ENCODE measurements around the gene C14orf39. TPM values are rescaled to one million over a fixed set of nuclear protein-coding genes. Genes with fewer than 3 reads are reported as not detected.
A peak's percentile ranks its signal among the peaks of the same experiment; 100 is the strongest.

C14orf39 gene
- total and polyA plus RNA-seq, 2 of the 13 experiments (the other 11 are each of a cell fraction or from before 2014, with no cell fraction given): not detected

DNA sequence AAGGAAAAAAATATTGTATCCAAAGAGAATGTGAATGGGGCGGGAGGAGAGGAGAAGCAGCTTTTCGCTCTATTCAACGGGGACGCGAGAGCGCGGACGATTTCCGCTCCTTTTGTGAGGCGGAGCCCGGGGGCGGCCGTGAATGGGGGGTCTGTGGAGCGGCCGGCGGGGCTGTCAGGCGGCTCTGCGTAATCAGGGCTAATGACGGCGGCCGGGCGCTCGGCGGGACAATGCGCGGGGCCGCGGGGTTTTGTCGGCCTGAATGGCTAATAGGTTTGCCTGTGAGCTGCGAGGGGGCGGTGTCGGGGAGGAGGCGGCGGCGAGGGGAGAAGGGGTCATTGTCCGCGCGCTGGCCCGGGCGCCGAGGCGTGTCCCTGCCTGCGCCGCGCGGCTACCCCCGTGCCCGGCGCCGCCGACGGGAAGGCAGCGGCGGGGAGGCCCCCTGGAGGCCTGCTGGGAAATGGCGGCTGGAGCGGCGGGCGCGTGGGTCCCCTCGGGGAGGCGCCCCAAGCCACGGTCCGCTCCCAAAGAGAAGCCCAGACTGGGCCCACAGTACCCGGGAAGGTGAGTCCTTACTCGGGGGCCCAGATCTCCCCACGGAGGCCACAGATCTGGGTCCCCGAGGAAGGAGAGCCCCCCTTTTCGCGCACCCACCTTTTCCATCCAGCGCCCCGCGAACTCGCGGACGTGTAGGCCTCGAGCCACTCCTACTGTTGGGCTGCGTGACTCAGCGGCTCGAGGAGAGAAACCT is 29.1 kb upstream of the C14orf39 start (continued):
- TF ChIP-seq ARNTL (CRISPR knock-in tag; IDR thresholded peaks at IDR 0.05) (0 out of 2 replicates have a peak, but pooled peaks have one; percentile 23), ISL2 (CRISPR knock-in tag; IDR thresholded peaks at IDR 0.05) (no peak), KDM3A (CRISPR knock-in tag; IDR thresholded peaks at IDR 0.05; ENCODE audit: low read depth) (no peak), NCOA2 (CRISPR knock-in tag; IDR thresholded peaks at IDR 0.05) (no peak), HNF4G (IDR thresholded peaks at IDR 0.05; ENCODE audit: borderline replicate concordance, low read depth, low read length) (no peak), HNF4G (CRISPR knock-in tag; IDR thresholded peaks at IDR 0.05; ENCODE audit: borderline replicate concordance, low read depth) (0 out of 2 replicates have a peak, but pooled peaks have one; percentile 22), THAP11 (CRISPR knock-in tag; IDR thresholded peaks at IDR 0.05) (no peak), NFE2L1 (CRISPR knock-in tag; IDR thresholded peaks at IDR 0.05; ENCODE audit: borderline replicate concordance) (no peak), ZBTB7B (CRISPR knock-in tag; IDR thresholded peaks at IDR 0.05) (peak; percentile 31; the same call in 1 of the 2 replicates), HNF1A (IDR thresholded peaks at IDR 0.05; ENCODE audit: low read depth) (no peak), HNF1A (CRISPR knock-in tag; IDR thresholded peaks at IDR 0.05; ENCODE audit: borderline replicate concordance) (0 out of 2 replicates have a peak, but pooled peaks have one; percentile 25), ZFY (CRISPR knock-in tag; IDR thresholded peaks at IDR 0.05) (peak; percentile 46; the same call in 1 of the 2 replicates), ZSCAN25 (CRISPR knock-in tag; IDR thresholded peaks at IDR 0.05) (no peak), ZBTB33 (CRISPR knock-in tag; IDR thresholded peaks at IDR 0.05) (peak; percentile 59; the same call in 1 of the 2 replicates), KMT2A (CRISPR knock-in tag; IDR thresholded peaks at IDR 0.05) (0 out of 2 replicates have a peak, but pooled peaks have one; percentile 25), ATM (IDR thresholded peaks at IDR 0.05; ENCODE audit: borderline replicate concordance) (no peak), ZNF317 (CRISPR knock-in tag; IDR thresholded peaks at IDR 0.05) (no peak), RBM22 (optimal IDR thresholded peaks at IDR 0.05; ENCODE audit: low read length) (no peak), ZNF124 (CRISPR knock-in tag; IDR thresholded peaks at IDR 0.05) (no peak)
- TF ChIP-seq, protein P1, sequence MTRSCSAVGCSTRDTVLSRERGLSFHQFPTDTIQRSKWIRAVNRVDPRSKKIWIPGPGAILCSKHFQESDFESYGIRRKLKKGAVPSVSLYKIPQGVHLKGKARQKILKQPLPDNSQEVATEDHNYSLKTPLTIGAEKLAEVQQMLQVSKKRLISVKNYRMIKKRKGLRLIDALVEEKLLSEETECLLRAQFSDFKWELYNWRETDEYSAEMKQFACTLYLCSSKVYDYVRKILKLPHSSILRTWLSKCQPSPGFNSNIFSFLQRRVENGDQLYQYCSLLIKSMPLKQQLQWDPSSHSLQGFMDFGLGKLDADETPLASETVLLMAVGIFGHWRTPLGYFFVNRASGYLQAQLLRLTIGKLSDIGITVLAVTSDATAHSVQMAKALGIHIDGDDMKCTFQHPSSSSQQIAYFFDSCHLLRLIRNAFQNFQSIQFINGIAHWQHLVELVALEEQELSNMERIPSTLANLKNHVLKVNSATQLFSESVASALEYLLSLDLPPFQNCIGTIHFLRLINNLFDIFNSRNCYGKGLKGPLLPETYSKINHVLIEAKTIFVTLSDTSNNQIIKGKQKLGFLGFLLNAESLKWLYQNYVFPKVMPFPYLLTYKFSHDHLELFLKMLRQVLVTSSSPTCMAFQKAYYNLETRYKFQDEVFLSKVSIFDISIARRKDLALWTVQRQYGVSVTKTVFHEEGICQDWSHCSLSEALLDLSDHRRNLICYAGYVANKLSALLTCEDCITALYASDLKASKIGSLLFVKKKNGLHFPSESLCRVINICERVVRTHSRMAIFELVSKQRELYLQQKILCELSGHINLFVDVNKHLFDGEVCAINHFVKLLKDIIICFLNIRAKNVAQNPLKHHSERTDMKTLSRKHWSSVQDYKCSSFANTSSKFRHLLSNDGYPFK (CRISPR knock-in tag; IDR thresholded peaks at IDR 0.05; ENCODE audit: borderline replicate concordance): no peak
- TF ChIP-seq, protein P2, sequence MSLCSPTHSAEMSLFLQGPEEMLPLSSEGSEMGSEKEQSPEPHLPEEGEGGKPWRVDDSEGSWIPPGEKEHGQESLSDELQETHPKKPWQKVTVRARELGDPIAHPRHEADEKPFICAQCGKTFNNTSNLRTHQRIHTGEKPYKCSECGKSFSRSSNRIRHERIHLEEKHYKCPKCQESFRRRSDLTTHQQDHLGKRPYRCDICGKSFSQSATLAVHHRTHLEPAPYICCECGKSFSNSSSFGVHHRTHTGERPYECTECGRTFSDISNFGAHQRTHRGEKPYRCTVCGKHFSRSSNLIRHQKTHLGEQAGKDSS (CRISPR knock-in tag; IDR thresholded peaks at IDR 0.05; ENCODE audit: borderline replicate concordance, low read depth): peak; percentile 46; the same call in 1 of the 2 replicates
